Embryonic facial prominence (tissue), 1 donor: ENCODE data around the gene ETS1.

Source experiments
- DNase-seq: peaks from one replicate; pipeline ENCODE4 v3.0.0-alpha.2; 2016; ENCODE audit errors: extremely low spot score

The ETS1 gene

DNA sequence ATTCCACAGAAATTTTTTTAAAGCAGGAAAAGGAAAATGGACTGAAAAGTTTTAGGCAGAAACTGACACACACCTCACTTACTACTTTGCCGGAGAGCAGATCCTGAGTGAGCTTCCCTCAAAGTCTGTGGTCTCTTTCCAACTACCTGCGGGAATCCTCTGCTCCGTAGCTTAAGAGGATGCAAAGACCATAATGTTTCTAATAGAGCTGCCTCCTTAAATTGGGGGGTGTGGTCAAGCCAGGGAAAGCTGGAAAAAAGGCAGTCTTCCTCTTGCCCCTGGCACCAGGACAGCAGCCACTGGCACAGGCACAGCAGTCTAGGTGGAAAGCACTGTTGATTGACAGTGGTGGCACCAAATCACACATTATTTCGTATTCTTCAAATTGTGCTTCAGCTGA lies at the start of gene ETS1:
ETS1 (minus strand) TSS at position 144 of the 400 bp plus-strand sequence. CDS start 14,428 bp downstream, outside the sequence.
- DNase-seq: no peak

GRCh38 chr11:128634395-128634794 lies 47.0 kb upstream of the ETS1 start:
- DNase-seq: no peak

DNA sequence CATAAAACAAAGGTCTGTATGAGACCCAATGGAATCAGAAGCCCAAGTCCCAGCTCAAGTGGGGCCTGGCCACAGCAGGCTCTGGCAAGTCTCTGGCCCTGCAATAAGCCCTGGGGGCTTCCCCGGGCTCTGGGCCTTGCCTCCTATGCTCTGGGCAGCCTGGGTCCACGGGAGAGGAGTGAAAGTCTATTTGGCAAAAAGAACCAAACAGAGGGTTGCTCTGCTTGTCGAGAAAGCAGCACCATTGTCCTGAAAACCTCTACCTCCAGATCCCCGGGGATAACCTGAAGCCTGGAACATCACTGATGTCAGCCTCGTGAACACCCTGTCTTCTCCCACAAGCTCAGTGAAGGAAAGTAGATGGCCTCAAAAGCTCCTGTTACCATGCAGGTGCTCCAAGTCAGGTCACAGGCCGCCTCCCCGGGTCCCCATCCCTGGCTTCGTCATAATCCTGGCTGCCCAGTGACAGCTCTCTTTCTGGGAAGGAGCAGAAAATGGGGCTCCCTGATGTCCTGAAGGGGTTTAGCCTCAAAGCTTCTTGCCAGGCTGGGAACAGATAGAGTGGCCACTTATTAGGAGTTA lies 46.1 kb upstream of the ETS1 start:
- DNase-seq: no peak

- no peak for DNase-seq
Measured at GRCh38 chr11:128632141-128632791, 44.9 kb upstream of the ETS1 start.

DNA sequence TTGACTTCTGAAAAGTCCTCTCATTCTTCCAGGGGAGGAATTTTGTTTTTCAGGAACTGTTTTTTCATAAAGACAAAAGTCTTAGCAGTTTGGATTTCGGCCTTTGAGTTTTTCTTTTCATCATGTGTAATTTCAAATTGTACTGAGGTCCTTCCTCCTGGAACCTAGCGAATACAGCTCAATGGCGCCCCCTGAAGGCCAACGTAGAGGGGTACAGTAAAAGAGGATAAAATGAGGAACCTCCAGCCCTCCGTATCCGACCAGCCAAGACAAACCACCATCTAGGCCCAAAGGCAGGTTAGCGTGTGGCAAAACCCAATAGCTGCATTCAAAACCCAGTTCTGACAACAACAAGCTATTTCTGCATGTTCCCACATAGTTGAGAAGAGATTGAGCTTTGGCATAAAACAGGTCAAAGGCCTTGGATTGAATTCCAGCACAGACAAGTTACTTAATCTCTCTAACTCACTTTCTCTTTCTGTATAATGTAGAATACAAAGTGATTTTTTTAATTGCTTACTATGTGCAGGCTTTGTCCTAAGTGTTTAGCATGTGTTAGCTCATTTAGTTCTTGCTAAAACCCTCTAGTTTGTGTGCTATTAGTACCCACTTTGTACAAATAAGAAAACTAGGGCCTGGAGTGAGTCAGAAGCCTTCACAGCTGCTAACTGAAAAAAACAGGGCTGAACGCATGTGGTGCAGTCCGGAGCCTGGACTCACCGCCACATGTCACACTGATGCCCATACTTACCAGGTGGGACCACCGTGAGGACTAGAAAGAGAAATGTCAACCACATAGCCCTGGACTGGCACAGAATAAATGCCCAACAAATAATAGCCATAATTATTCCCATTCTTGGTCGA lies 43.2 kb upstream of the ETS1 start:
- DNase-seq: peak; percentile 63

GRCh38 chr11:128629516-128630106 lies 42.3 kb upstream of the ETS1 start:
- DNase-seq: no peak

- DNase-seq: no peak
Measured at GRCh38 chr11:128628686-128629085, 41.3 kb upstream of the ETS1 start.

GRCh38 chr11:128628325-128628673 lies 40.9 kb upstream of the ETS1 start:
- no peak for DNase-seq

- DNase-seq: no peak
Measured at GRCh38 chr11:128627666-128628324, 40.4 kb upstream of the ETS1 start.

- DNase-seq: no peak
Measured at GRCh38 chr11:128626913-128627665, 39.7 kb upstream of the ETS1 start.

GRCh38 chr11:128625746-128626145 lies 38.4 kb upstream of the ETS1 start:
- DNase-seq: no peak

DNA sequence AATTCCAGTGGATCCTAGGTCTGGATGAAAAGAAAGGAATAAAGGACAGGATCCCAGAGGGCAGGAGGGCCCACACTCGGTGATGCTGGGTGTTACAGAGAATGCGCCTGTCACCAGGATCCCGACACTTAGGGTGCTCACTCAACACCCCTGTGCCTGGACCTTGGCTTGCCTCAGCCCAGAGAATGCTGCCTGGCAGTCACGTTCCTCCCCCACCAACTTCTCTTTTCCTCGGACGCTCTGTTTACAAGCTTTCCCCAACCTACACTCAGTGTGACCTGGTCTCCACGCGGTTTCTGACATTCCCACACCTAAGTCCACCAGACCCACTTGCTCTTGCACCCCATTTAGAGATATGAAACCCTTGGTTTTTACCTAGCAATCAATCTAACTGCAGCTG lies 38.0 kb upstream of the ETS1 start:
- DNase-seq: no peak

- no peak for DNase-seq
Measured at GRCh38 chr11:128624269-128625175, 37.2 kb upstream of the ETS1 start.

DNA sequence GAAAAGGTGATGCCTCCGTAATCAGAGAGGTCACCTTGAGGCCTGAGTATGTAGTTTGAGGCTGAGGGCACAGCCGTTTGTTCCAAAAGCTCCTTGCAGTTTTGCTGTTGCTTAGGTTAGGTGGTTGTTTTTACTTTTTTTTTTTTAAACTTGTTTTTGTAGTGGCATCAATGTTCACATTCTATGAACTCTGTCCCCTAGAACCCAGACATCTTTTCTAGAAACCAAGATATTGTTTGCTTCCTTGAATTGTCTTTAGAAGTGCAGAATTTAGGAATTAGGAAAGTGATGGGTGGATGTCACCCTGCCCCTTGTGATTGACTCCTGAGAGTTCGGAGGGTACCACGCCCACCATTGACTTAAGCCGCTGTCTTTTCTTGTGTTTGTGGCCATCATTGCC lies 35.7 kb upstream of the ETS1 start:
- no peak for DNase-seq

DNA sequence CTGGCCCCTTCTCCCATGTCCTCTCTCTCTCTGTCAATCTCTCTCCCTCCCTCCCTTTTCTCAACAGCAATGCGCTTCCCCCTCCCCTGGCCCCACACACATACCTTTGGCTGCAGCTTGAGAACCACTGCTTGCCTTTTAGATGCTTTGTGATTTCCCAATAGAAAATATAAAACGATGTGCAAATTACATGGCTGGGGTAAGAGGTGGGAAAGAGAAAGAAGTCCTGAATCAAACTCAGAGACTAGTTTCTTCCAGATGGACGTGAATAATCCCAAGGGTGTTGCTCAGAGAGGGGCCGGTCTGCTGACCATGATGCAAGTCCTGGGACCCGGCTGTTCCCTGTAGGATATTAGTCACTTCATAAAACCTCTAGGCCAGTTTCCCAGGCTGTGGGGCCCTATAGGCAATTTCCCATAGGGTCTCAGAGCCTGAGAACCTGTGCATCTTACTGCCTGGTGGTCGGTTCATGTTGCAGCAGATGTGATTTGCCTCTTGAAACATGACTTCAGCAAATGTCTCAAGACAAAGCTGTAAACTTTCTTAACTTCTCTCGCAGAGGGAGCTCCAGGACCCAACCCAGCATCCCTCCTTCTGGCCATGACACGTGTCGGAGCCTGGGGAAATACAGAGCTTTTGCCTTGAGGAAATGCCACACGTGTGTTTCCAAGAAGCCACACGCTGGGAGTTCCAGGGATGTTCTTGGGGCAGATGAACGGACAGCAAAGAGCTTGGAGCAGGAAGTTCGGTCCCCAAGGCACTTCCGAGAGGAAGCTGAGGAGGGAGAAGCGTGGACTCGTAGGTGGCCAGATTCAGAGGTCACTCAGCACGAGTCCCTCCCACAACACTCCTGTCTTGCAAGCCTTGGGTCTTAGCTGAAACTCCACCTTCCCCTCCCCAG lies 34.5 kb upstream of the ETS1 start:
- DNase-seq: no peak

DNA sequence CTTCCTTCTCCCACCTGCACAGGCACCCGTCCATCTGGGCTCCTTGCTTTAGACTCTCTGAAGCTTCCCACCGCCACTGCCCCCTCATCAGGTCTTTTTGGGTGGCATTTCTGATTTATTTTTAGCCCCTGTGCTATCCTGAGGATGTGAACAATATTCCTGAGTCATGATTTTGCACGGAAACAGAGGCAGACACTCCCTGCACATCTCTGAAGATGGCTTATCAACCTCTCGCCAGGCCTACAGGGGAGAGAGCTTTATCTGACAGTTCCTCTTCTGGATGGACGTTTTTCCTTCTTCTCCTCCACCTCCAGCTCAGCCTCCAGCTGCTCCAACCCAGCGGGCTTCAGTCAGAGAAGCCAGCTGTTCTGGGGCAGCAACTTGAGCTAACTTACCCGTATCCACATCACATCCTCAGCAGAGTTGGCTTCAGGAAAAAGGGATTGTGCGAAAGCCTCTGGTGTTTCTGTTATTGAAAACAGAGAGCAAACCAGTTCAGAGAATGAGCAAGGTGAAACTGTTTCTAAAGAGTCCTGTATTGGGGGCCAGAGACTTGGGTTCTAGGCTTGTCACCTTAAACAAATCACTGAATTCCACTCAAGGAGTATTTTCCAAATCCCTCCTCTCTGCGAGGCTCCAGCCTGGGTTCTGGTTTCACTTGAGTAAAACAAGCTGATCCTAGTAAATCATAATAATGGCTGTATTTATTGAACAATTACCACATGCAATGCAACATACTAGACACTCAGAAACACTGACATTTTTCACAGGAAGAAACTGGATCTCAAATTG lies 33.1 kb upstream of the ETS1 start:
- no peak for DNase-seq

- DNase-seq: no peak
Measured at GRCh38 chr11:128619540-128620308, 32.4 kb upstream of the ETS1 start.

GRCh38 chr11:128619007-128619406 lies 31.6 kb upstream of the ETS1 start:
- DNase-seq: no peak
